ENCODE measurements around the gene SLIT3. TPM values are rescaled to one million over a fixed set of nuclear protein-coding genes. Genes with fewer than 3 reads are reported as not detected.

Gene SLIT3
- total and polyA plus RNA-seq, 2 donors = 64.7 to 109 TPM

- Histone ChIP-seq H3K4me1 (ENCODE audit: insufficient read depth) (no peaks in the 10 kb centered on the region), H3K27ac (ENCODE audit: low read depth) (no peak overlapping the region), H3K4me3 (ENCODE audit: low read depth, low read length) (no peak overlapping the region), H3K36me3 (ENCODE audit: insufficient read depth) (no peaks in the 10 kb centered on the region)
- DNase-seq (ENCODE audit: extremely low spot score) = no peak
- 88% methylated on average over 9 of the region's 9 CpGs for WGBS
These were observed 219.8 kb downstream of the SLIT3 start for GRCh38 chr5:169081000-169081724.

DNA sequence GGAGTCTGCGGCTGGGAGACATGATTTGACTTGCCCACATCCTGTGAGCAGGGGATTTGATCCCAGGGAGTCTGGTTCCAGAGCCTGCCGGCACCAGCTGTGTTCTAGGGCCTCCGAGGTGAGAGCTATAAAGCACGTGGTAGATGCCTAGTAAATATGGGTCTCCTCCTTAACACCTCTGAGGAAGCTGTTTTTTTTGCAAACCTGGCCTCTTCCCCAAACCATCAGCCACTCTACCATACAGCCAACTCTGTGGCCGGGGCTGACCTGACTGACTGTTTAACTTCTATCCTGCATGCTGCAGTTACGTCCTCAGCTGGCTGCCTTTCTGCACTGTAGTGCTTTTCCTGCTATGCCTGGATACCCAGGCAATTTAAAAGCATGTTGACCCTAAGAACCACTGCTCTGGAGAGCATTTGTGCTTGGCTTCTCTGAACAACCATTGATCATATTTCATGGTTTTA lies 220.5 kb downstream of the SLIT3 start:
- Histone ChIP-seq H3K4me1 (ENCODE audit: insufficient read depth) (no peaks in the 10 kb centered on the region), H3K27ac (ENCODE audit: low read depth) (no peak overlapping the region), H3K4me3 (ENCODE audit: low read depth, low read length) (no peak overlapping the region), H3K36me3 (ENCODE audit: insufficient read depth) (no peaks in the 10 kb centered on the region)
- no peak for DNase-seq (ENCODE audit: extremely low spot score)
- 73% methylated on average over 6 of the region's 6 CpGs for WGBS

DNA sequence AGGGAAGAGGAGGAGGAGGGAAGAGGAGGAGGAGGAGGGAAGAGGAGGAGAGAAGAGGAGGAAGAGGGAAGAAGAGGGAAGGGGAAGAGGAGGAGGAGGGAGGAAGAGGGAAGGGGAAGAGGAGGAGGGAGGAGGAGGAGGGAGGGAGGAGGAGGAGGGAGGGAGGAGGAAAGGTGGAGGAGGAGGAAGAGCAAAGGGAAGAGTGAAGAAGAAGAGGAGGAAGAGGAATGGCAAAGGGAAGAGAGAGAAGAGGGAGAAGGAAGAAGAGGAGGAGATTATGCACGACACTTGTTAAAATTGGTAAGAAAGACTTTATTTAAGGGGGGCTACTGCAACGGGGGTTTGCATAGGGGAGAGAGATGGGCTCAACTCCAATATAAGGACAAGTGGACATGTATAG lies 221.2 kb downstream of the SLIT3 start:
- DNase-seq (ENCODE audit: extremely low spot score) = no peak
- 89% methylated on average over 2 of the region's 2 CpGs for WGBS

GRCh38 chr5:169074839-169075238 lies 226.1 kb downstream of the SLIT3 start:
- Histone ChIP-seq H3K4me1 (ENCODE audit: insufficient read depth) (no peaks in the 10 kb centered on the region), H3K36me3 (ENCODE audit: insufficient read depth) (no peaks in the 10 kb centered on the region), H3K4me3 (ENCODE audit: low read depth, low read length) (no peak overlapping the region), H3K27ac (ENCODE audit: low read depth) (no peak overlapping the region)
- 91% methylated on average over 3 of the region's 3 CpGs for WGBS
- DNase-seq (ENCODE audit: extremely low spot score) = no peak

More for the DNA sequence above, 221.2 kb downstream of the SLIT3 start:
- Histone ChIP-seq H3K27ac (ENCODE audit: low read depth) (no peak overlapping the region), H3K4me1 (ENCODE audit: insufficient read depth) (no peaks in the 10 kb centered on the region), H3K4me3 (ENCODE audit: low read depth, low read length) (no peak overlapping the region), H3K36me3 (ENCODE audit: insufficient read depth) (no peaks in the 10 kb centered on the region)

DNA sequence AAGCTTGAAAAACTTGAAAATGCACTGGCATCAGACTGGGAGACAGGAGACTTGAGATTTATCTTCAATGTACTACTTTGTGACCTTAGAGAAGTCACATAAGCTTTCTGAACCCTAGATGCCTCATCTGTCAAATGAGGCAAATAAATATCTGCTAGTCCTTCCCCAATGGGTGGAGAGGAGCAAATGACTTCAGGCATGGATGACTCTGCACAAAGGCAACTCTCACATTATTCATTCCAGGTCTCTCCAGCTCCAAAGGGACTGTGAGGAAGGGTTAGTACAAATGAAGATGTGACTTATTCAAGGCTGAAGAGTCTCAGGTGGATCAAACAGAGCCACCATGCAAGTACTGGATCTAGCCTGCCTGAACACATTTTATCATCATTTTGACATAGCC lies 228.7 kb downstream of the SLIT3 start:
- peaks cover 1% of the 10 kb centered on the region for H3K4me1 ChIP-seq (ENCODE audit: insufficient read depth)
- no peak overlapping the region for H3K27ac ChIP-seq (ENCODE audit: low read depth)
- H3K4me3 ChIP-seq (ENCODE audit: low read depth, low read length) = no peak overlapping the region
- no peak for DNase-seq (ENCODE audit: extremely low spot score)
- no peaks in the 10 kb centered on the region for H3K36me3 ChIP-seq (ENCODE audit: insufficient read depth)

DNA sequence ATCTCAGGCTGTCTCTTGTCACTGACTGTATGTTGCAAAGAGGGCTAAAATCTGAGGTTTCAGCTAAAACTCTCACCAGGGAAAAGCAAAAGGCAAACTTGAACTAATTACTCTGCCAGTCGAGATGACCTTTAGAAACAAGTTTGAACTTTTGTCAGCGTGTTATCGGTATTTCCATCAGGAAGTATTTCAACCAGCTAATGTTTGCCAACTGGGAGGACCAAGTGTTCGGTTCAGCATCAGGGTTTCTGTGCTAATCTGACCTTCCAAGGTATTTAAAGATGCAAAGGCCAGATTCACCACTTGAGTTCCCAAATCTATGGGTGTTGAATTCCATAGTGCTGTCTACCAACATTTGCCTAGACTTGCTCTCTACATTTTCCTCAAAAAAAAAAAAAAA lies 230.5 kb downstream of the SLIT3 start:
- no peaks in the 10 kb centered on the region for H3K36me3 ChIP-seq (ENCODE audit: insufficient read depth)
- 55% methylated on average over 4 of the region's 4 CpGs for WGBS
- H3K4me1 ChIP-seq (ENCODE audit: insufficient read depth) = peaks cover 1% of the 10 kb centered on the region
- no peak overlapping the region for H3K4me3 ChIP-seq (ENCODE audit: low read depth, low read length)
- no peak for DNase-seq (ENCODE audit: extremely low spot score)
- H3K27ac ChIP-seq (ENCODE audit: low read depth) = no peak overlapping the region

- Histone ChIP-seq H3K27ac (ENCODE audit: low read depth) (no peak overlapping the region), H3K4me3 (ENCODE audit: low read depth, low read length) (no peak overlapping the region)
- WGBS = 18% methylated on average over 2 of the region's 2 CpGs
These were observed 233.2 kb downstream of the SLIT3 start for GRCh38 chr5:169067751-169068173.

GRCh38 chr5:169065400-169065799 lies 235.5 kb downstream of the SLIT3 start:
- H3K36me3 ChIP-seq (ENCODE audit: insufficient read depth) = no peaks in the 10 kb centered on the region
- no peak for DNase-seq (ENCODE audit: extremely low spot score)
- H3K27ac ChIP-seq (ENCODE audit: low read depth) = no peak overlapping the region
- WGBS = 79% methylated on average over 5 of the region's 5 CpGs
- peaks cover 1% of the 10 kb centered on the region for H3K4me1 ChIP-seq (ENCODE audit: insufficient read depth)
- no peak overlapping the region for H3K4me3 ChIP-seq (ENCODE audit: low read depth, low read length)

More at GRCh38 chr5:169067751-169068173, 233.2 kb downstream of the SLIT3 start:
- Histone ChIP-seq H3K4me1 (ENCODE audit: insufficient read depth) (peaks cover 1% of the 10 kb centered on the region), H3K36me3 (ENCODE audit: insufficient read depth) (no peaks in the 10 kb centered on the region)
- peak; percentile 54 for DNase-seq (ENCODE audit: extremely low spot score)

- peak; percentile 52 for DNase-seq (ENCODE audit: extremely low spot score)
- Histone ChIP-seq H3K27ac (ENCODE audit: low read depth) (no peak overlapping the region), H3K4me1 (ENCODE audit: insufficient read depth) (peaks cover 1% of the 10 kb centered on the region), H3K36me3 (ENCODE audit: insufficient read depth) (no peaks in the 10 kb centered on the region), H3K4me3 (ENCODE audit: low read depth, low read length) (no peak overlapping the region)
- 44% methylated on average over 3 of the region's 3 CpGs for WGBS
These were observed 236.8 kb downstream of the SLIT3 start for GRCh38 chr5:169064093-169064492.

- Histone ChIP-seq H3K27ac (ENCODE audit: low read depth) (no peak overlapping the region), H3K36me3 (ENCODE audit: insufficient read depth) (no peaks in the 10 kb centered on the region), H3K4me3 (ENCODE audit: low read depth, low read length) (no peak overlapping the region), H3K4me1 (ENCODE audit: insufficient read depth) (peaks cover 1% of the 10 kb centered on the region)
- 67% methylated on average over 12 of the region's 12 CpGs for WGBS
- no peak for DNase-seq (ENCODE audit: extremely low spot score)
These were observed 237.5 kb downstream of the SLIT3 start for GRCh38 chr5:169063316-169063953.

GRCh38 chr5:169062690-169063089 lies 238.2 kb downstream of the SLIT3 start:
- DNase-seq (ENCODE audit: extremely low spot score) = no peak
- Histone ChIP-seq H3K36me3 (ENCODE audit: insufficient read depth) (no peaks in the 10 kb centered on the region), H3K4me3 (ENCODE audit: low read depth, low read length) (no peak overlapping the region), H3K4me1 (ENCODE audit: insufficient read depth) (peaks cover 1% of the 10 kb centered on the region), H3K27ac (ENCODE audit: low read depth) (no peak overlapping the region)
- WGBS = 81% methylated on average over 2 of the region's 2 CpGs

GRCh38 chr5:169054506-169054905 lies 246.4 kb downstream of the SLIT3 start:
- no peaks in the 10 kb centered on the region for H3K4me1 ChIP-seq (ENCODE audit: insufficient read depth)
- no peaks in the 10 kb centered on the region for H3K36me3 ChIP-seq (ENCODE audit: insufficient read depth)
- H3K27ac ChIP-seq (ENCODE audit: low read depth) = no peak overlapping the region
- H3K4me3 ChIP-seq (ENCODE audit: low read depth, low read length) = no peak overlapping the region
- no peak for DNase-seq (ENCODE audit: extremely low spot score)
- 95% methylated on average over 8 of the region's 8 CpGs for WGBS

- Histone ChIP-seq H3K27ac (ENCODE audit: low read depth) (no peak overlapping the region), H3K36me3 (ENCODE audit: insufficient read depth) (no peaks in the 10 kb centered on the region), H3K4me1 (ENCODE audit: insufficient read depth) (no peaks in the 10 kb centered on the region), H3K4me3 (ENCODE audit: low read depth, low read length) (no peak overlapping the region)
- DNase-seq (ENCODE audit: extremely low spot score) = no peak
- WGBS = 75% methylated on average over 3 of the region's 3 CpGs
These were observed 248.7 kb downstream of the SLIT3 start for GRCh38 chr5:169052207-169052606.

GRCh38 chr5:169051351-169051750 lies 249.6 kb downstream of the SLIT3 start:
- no peak for DNase-seq (ENCODE audit: extremely low spot score)
- Histone ChIP-seq H3K27ac (ENCODE audit: low read depth) (no peak overlapping the region), H3K36me3 (ENCODE audit: insufficient read depth) (no peaks in the 10 kb centered on the region), H3K4me3 (ENCODE audit: low read depth, low read length) (no peak overlapping the region), H3K4me1 (ENCODE audit: insufficient read depth) (no peaks in the 10 kb centered on the region)

Measured in urinary bladder (tissue), 4 donors.